ENCODE measurements around the gene SHCBP1.

SHCBP1 gene

DNA sequence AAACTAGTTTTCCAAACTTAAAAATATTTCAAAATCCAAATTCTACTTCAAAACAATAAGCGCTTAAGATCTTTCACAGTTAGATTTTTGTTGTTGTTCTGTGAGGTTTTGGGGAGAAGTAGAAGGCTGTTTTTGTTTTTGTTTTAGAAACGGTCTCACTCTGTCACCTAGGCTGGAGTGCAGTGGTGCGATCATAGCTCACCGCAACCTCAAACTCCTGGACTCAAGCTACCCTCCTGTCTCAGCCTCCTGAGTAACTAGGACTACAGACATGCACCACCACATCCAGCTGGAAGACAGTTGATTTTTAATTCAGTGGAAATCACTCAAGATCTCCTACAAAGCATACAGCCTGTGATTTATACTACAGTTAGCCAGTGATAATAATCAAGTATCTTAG lies 2.7 kb downstream of the SHCBP1 start:
- DNase-seq (ENCODE audit: low spot score) = no peak

- DNase-seq (ENCODE audit: low spot score) = no peak
Measured at GRCh38 chr16:46614006-46614405, 7.2 kb downstream of the SHCBP1 start.

- DNase-seq (ENCODE audit: low spot score) = no peak
Measured at GRCh38 chr16:46613352-46613751, 7.8 kb downstream of the SHCBP1 start.

GRCh38 chr16:46612121-46612520 lies 9.1 kb downstream of the SHCBP1 start:
- no peak for DNase-seq (ENCODE audit: low spot score)

- no peak for DNase-seq (ENCODE audit: low spot score)
Measured at GRCh38 chr16:46607529-46607928, 13.7 kb downstream of the SHCBP1 start.

DNA sequence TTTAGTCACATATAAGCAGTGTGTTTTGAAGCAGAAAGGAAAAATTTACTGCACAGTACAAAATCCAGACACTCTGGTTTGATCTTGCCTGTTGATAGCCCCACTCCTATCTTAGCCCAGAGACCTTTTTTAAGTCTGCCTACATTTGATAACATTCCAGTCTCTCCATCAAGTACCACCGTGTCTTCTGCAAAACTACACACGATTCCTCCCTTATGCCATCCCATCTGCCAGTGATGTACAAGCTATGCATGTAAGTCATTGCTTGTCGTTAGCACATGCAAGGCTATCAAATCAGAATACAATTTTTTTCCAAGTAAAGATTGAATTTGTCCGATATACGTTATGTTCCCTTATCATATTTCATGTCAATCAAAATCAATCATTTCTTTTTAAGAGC lies 14.9 kb downstream of the SHCBP1 start:
- DNase-seq (ENCODE audit: low spot score) = no peak

- no peak for DNase-seq (ENCODE audit: low spot score)
Measured at GRCh38 chr16:46591257-46591656, 29.9 kb downstream of the SHCBP1 start.

DNA sequence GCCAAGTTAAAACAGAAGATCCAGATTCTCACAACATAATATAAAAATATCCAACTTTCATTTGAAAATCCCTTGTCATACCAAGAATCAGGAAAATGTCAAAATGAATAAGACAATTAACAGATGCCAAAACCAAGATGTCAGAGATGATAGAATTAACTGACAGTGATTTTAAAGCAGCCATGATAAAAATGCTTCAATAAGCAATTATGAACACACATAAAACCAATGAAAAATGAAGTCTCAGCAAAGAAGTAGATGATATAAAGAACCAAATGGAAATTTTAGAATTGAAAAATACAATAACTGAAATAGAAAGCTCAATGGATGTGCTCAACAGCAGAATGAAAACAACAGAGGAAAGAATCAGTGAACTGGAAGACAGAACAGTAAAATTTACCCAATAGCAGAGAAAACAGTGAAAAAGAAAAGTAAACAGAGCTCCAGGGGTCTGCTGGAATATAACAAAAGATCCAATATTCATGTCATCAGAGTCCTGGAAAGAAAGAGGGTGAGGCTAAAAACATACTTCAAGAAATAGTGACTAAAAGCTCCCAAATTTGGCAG lies 35.1 kb downstream of the SHCBP1 start:
- DNase-seq (ENCODE audit: low spot score) = no peak

- no peak for DNase-seq (ENCODE audit: low spot score)
Measured at GRCh38 chr16:46583036-46583435, 38.1 kb downstream of the SHCBP1 start.

- no peak for DNase-seq (ENCODE audit: low spot score)
Measured at GRCh38 chr16:46582313-46582712, 38.9 kb downstream of the SHCBP1 start.

DNA sequence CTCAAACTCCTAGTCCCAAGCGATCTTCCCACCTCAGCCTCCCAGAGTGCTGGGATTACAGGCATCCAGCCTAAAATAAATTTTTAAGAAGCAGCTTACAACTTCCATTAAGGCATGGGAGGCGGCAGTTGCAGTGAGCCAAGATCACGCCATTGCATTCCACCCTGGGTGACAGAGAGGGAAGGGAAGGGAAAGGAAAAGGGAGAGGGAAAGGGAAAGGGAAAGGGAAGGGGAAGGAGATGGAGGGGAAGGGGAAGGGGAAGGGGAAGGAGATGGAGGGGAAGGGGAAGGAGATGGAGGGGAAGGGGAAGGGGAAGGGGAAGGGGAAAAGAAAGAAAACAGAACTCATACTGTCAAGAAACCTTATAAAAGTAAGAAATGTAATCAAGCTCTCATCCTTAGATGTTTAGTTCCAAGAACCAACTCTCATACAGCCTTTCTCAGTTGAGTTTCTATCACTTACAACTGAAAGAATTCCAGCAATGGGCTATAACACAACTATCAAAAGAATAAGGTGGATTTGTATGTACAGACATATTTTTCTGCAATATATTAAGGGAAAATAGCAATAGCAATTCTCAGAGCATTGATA lies 43.1 kb downstream of the SHCBP1 start:
- DNase-seq (ENCODE audit: low spot score) = no peak

GRCh38 chr16:46573834-46574159 lies 47.4 kb downstream of the SHCBP1 start:
- no peak for DNase-seq (ENCODE audit: low spot score)

DNA sequence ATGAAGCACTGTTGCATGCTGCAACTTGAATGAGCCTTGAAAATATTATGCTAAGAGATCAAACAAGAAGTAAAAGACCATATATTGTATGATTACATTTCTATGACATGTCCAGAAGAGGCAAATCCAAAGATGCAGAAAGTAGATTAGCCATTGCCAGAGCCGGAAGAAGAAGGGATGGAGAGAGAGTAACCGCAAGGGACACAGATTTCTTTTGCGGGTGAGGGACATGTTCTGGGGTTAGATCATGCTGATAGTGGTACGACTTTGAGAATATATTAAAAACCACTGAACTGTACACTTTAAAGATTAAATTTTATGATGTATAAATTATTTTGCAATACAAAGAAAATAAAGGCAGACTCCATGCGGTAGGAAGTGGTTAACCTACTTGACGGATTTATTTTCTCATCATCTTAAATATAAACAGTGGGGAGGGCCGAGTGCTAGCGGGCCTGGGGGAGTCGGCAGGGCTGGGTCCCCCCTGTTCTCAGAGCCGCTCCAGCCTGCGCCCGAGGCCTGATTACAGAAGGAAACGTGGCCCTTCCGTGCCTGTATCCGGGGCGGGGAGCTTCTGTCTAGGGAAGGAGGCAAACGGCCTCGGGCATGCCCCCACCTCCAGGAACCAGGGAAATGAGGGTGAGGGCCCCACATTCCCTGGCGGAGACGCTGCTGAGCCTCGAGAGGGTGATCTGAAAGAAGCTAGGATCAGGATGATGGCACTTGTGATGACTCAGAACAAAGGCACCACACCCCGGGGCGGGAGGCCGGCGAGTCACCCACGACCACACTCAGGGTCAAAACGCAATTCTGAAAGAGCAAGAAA lies 48.0 kb downstream of the SHCBP1 start:
- no peak for DNase-seq (ENCODE audit: low spot score)

GRCh38 chr16:46569231-46569735 lies 51.9 kb downstream of the SHCBP1 start:
- DNase-seq (ENCODE audit: low spot score) = no peak

DNA sequence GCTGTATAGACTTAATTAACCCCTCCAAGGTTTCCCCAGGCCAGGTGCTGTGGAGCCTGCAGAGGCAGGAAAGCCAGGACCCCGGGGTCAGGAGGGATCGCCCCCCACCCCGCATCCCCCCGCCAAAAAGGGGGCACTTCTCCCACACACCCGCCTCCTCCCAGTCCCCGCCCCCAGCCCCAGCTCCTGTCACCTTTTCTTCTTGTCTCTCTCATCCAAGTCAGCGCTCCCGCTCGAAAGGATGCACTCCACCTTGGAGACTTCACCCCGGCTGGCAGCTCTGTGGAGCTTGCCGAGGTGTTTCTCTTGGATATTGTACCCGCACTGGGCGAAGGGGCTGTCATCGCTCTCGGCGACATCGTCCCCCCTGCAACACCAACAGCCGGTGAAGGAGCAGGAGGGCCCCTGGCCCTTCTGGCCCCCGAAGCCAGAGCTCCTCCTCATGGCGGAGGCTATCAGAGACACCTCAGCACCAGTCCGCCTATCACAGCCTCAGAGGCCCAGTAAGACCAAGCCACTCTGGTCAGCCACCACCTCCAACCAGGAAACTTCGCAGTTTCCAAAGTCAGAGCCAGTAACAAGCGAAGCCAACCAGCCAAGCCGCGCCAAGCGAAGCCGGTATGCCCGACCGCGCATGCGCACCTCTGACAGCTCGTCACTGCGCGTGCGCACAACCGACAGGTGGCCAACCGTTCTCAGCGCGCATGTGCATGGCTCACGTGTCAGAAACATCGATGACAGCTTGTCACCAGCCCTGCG lies 52.5 kb downstream of the SHCBP1 start:
- no peak for DNase-seq (ENCODE audit: low spot score)

- no peak for DNase-seq (ENCODE audit: low spot score)
Measured at GRCh38 chr16:46562979-46563378, 58.2 kb downstream of the SHCBP1 start.

DNA sequence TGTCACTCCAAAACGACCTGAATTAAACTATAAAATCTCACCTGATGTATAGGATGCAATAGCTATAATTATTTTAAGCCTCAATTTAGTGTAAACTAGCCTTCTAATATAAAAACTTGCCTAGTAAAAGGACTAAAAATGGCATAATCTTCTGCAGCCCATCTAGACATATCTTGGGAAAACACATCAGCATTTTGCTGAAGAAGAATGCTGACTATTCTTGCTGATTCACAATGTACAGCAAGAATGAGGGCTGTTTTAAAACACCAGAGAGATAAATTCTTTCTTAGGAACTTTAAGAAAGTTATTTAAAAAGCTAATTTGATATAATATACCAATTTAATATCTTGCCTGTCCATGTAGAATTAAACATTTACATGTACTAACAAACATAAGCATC lies 63.2 kb downstream of the SHCBP1 start:
- DNase-seq (ENCODE audit: low spot score) = no peak

DNA sequence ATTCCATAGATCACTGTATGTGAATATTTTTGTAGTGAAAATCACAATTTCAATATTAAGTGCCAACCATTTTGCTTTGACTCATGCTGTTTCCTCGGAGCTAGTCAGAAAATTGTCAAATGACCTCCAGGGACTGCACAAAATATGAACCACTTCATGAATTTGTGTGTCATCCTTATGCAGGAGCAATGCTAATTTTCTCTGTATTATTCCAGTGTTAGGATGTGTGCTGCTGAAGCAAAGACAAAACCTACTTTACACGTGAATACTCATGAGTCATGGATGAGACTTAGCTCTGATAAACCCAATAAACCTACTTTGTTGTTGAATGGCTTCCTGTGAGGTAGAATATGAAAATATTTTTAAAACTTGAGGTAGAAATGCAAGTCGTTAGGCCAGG lies 65.2 kb downstream of the SHCBP1 start:
- DNase-seq (ENCODE audit: low spot score) = no peak

DNA sequence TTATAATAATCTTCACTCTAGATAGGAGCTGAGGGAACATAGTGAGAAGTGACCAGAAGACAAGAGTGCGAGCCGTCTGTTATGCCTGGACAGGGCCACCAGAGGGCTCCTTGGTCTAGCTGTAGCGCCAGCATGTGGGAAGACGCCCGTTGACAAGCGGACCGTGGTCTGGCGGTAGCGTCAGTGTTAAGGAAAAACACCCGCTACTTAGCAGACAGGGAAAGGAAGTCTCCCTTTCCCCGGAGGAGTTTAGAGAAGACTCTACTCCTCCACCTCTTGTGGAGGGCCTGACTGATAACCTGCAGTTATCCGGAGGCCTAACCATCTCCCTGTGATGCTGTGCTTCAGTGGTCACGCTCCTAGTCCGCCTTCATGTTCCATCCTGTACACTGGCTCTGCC lies 66.7 kb downstream of the SHCBP1 start:
- peak; percentile 32 for DNase-seq (ENCODE audit: low spot score)

DNA sequence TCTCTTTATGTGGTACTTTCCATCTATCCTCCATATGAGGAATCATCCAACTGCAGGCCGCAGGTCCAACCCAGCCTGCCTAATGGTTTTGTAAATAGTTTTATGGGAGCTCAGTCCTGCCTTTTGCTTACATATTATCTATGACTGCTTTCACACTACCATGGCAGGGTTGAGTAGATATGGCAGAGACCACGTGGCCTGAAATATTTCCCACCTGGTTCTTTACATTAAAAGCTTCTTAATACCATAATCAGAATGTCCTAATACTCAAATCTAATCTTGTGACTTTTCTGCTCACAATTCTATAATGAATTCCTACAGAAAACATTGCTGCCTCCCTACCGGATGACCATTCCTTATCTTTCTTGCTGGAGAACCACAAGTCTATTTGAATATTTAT lies 71.7 kb downstream of the SHCBP1 start:
- DNase-seq (ENCODE audit: low spot score) = no peak

Measured in D341Med (cell line).